ENCODE data around the gene SLC22A23. TPM values are rescaled to one million over a fixed set of nuclear protein-coding genes. Genes with fewer than 3 reads are reported as not detected.
A peak's percentile ranks its signal among the peaks of the same experiment; 100 is the strongest.

The SLC22A23 gene
- total RNA-seq, 4 donors from 2014 or later: 16.6 to 21.8 (median 17.6) TPM

- peak; percentile 31 to 35 for DNase-seq
- H3K27me3 ChIP-seq: no peaks in the 10 kb centered on the region
- no peak overlapping the region for H3K4me3 ChIP-seq (replicated peaks in 1 of 3)
- TF ChIP-seq POLR2A (IDR thresholded peaks at IDR 0.05) (no peak), CTCF (IDR thresholded peaks at IDR 0.05) (no peak)
- peaks cover 0 to 8% of the 10 kb centered on the region in 2 donors for H3K36me3 ChIP-seq
- WGBS, 2 donors: 47 to 62% methylated on average over 14 of the region's 14 CpGs
- peak overlapping the region; percentile 69 to 92 (median 75) for H3K27ac ChIP-seq
- intact Hi-C loops (cut with DNase I): no loop called here
- peaks cover 25% of the 10 kb centered on the region in 2 donors for H3K4me1 ChIP-seq
- H3K9me3 ChIP-seq: no peaks in the 10 kb centered on the region
Measured at GRCh38 chr6:3260296-3260695, 196.6 kb downstream of the SLC22A23 start.

- DNase-seq: peak; percentile 34 to 49
- Histone ChIP-seq H3K9me3 (no peaks in the 10 kb centered on the region), H3K36me3 (peaks cover 0 to 8% of the 10 kb centered on the region in 2 donors), H3K27me3 (no peaks in the 10 kb centered on the region), H3K4me1 (peaks cover 25% of the 10 kb centered on the region in 2 donors), H3K4me3 (replicated peaks in 1 of 3) (peak overlapping the region; percentile 57 to 97 (median 81)), H3K27ac (peak overlapping the region; percentile 43 to 87 (median 69))
- intact Hi-C loops (cut with DNase I): no loop called here
- WGBS, 2 donors: 0 to 2% methylated on average over 18 to 21 of the region's 21 CpGs
- TF ChIP-seq CTCF (IDR thresholded peaks at IDR 0.05): no peak
- TF ChIP-seq POLR2A (IDR thresholded peaks at IDR 0.05): no peak
Measured at GRCh38 chr6:3259491-3259958, 197.3 kb downstream of the SLC22A23 start.

- intact Hi-C loops (cut with DNase I): no loop called here
- peak within 1 kb of the TSS; percentile 57 to 97 (median 81) for H3K4me3 ChIP-seq (replicated peaks in 1 of 3)
- DNase-seq: peak; percentile 93 to 96
- no peaks in the 10 kb centered on the region for H3K27me3 ChIP-seq
- peaks cover 0 to 4% of the 10 kb centered on the region in 2 donors for H3K36me3 ChIP-seq
- H3K4me1 ChIP-seq: peaks cover 25% of the 10 kb centered on the region in 2 donors
- peak in 1 of 2 donors; percentile 68 for TF ChIP-seq POLR2A (IDR thresholded peaks at IDR 0.05)
- TF ChIP-seq CTCF (IDR thresholded peaks at IDR 0.05): no peak
- WGBS, 2 donors: 0 to 3% methylated on average over 7 to 11 of the region's 80 CpGs
- H3K27ac ChIP-seq: peak within 1 kb of the TSS; percentile 43 to 87 (median 69)
- H3K9me3 ChIP-seq: no peaks in the 10 kb centered on the region
Measured at GRCh38 chr6:3258720-3259490, 197.9 kb downstream of the SLC22A23 start, which contains the start of gene PSMG4. Gene PSMG4 (plus strand): TSS chr6:3258947. CDS start chr6:3259023, 76 bp downstream.

- H3K4me3 ChIP-seq (replicated peaks in 1 of 3): peak overlapping the region in 1 of 3 donors; percentile 81
- intact Hi-C loops (cut with DNase I): no loop called here
- DNase-seq: no peak
- no peaks in the 10 kb centered on the region for H3K9me3 ChIP-seq
- peak overlapping the region in 1 of 3 donors; percentile 87 for H3K27ac ChIP-seq
- H3K36me3 ChIP-seq: no peaks in the 10 kb centered on the region
- WGBS, 2 donors: 53 to 57% methylated on average over 12 of the region's 12 CpGs
- peaks cover 25% of the 10 kb centered on the region in 2 donors for H3K4me1 ChIP-seq
- TF ChIP-seq CTCF (IDR thresholded peaks at IDR 0.05): no peak
- TF ChIP-seq POLR2A (IDR thresholded peaks at IDR 0.05): no peak
- H3K27me3 ChIP-seq: no peaks in the 10 kb centered on the region
Measured at GRCh38 chr6:3258201-3258600, 198.6 kb downstream of the SLC22A23 start.

- no peak for DNase-seq
- H3K4me3 ChIP-seq (replicated peaks in 1 of 3): no peak overlapping the region
- no peaks in the 10 kb centered on the region for H3K36me3 ChIP-seq
- H3K27ac ChIP-seq: no peak overlapping the region
- intact Hi-C loops (cut with DNase I): loop anchor here (5.0 kb wide), 1 partner anchor 126 kb away; no protein-coding TSS in a partner anchor
- 95 to 97% methylated on average over 20 to 28 of the region's 40 CpGs for WGBS, 2 donors
- H3K9me3 ChIP-seq: no peaks in the 10 kb centered on the region
- TF ChIP-seq POLR2A (IDR thresholded peaks at IDR 0.05) (no peak), CTCF (IDR thresholded peaks at IDR 0.05) (no peak)
- no peaks in the 10 kb centered on the region for H3K27me3 ChIP-seq
- H3K4me1 ChIP-seq: no peaks in the 10 kb centered on the region
Measured at GRCh38 chr6:3253597-3253961, 203.3 kb downstream of the SLC22A23 start.
